T-helper 1 cell (primary cell): ENCODE results near the gene ST6GALNAC3.

ENCODE experiments used
- DNase-seq, 5 donors: peaks; one replicate each; pipeline ENCODE4 v3.0.0-alpha.2; 2012 to 2020

ST6GALNAC3 gene

DNA sequence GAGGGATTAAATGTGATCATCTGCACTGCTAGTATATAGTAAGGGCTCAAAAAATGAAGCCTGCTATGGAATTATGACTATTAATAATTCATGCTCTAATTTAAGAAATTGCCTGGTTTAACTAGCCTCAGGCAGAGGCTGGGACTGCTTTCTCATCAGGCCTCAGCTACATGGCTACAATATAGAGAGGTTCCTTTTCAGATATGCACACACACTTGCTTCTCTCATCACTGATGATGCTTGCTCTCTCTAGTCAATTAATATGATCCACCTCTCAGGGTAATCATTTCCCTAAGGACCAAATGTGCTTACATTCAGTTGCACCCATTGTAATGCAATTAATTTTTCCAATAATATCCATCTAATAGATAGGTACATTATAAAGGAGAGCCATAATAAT lies 467.8 kb downstream of the ST6GALNAC3 start:
- DNase-seq = no peak

DNA sequence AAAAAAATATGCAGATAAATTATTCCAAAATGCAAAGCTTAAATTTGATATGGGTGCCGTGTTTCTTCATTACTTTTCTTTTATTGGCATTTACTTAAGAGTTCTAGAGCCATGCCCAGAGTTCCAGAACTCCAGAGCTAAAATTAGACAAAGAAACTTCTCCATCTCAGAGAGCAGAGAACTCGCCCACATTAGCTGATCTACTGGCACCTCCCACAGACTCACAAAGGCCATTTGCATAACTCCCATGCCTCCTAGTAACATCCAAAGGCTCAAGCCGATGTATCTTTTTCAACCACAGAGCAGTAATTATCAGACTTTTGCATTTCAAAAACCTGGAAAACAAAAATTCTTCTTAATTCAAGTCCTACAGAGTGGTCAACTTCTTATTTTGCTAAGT lies 468.9 kb downstream of the ST6GALNAC3 start:
- no peak for DNase-seq

DNA sequence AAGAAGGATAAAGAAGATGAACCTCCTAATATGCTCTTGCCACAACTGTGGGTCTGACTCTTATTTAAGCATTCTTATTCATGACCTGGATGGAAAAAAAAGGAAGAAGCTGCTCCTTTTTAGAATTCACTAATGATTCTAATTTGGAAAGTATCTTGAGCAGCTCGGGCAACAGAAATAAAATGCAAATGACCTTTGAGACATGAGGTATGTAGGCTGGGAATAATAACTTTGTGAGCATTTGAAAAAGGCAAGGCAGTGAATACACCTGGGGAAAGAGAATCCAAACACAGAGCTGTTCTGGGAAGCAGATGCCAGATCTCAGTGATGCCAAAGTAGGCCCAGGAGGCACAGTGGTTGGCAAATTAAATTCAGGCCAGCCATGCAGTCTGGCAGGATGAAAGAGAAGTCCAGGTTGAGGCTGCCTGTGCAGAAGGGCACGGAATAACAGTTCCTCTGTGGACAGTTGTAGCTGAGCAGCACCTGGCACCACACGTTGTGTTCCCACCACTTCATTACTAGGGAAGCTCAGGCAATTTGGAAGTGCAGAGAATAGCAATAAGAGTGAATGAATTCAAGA lies 471.9 kb downstream of the ST6GALNAC3 start:
- DNase-seq = no peak

DNA sequence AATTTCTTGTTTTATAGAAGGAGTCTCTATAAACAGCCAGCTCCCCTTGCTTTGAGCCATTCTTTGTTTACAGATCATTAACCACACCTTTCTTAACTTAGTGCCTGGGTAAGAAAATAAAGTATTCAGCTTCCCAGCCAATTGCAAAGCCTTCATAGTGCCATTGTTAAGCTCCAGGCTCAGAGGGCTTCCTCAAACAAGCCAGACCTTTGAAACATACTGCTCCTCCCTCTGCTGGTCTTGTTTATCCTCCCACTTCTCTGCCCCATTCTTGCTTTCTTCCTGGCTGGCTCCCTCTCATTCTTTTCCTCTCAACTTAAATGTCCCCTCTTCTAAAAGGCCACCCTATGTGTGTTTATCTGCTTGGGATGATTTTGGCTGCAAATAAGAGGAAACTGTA lies 473.4 kb downstream of the ST6GALNAC3 start:
- no peak for DNase-seq

DNA sequence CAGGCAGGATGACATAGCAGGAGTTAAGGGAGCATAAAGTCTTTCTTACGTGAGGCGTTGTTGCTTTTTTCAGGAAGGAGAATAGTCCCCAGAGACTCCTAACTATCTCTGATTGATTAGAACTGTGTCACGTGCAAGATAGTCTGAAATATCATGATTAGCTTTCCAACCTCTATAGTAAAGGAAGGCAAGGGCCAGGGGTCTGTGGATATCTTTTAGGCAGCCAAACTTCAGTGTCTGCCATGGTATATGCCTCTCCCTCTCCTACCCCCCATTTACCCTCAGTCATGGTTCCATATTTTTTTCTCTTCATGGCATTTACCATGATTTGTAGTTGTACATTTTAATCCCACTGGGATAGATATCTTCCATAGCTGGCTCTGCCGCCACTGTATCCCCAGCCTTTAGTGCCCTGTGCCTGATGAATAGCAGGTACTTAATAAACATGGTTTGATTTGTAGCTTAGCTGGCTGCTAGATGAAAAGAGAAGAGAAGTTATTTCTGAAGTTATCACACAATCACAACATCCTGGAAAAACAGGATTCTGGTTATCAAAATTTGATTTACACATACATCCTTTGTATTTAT lies 474.1 kb downstream of the ST6GALNAC3 start:
- DNase-seq = no peak

DNA sequence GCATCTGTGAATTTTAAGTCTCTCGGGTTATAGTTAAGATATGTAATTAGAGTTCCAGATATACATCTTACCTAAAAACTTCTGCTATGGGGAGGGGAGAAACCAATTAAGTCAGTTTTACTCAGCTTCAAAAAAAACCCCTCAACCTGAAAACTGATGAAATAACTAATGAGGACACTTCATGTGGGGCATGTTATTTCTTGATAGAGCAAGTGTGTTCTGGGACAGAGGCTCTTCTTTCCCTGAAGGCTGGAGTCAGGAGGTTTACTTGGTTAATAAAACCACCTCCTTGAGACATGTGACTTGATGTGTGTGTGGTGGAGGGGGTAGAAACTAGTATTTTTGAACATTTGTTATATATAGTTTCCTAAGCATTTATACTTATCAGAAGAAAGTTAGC lies 479.7 kb downstream of the ST6GALNAC3 start:
- DNase-seq = no peak

DNA sequence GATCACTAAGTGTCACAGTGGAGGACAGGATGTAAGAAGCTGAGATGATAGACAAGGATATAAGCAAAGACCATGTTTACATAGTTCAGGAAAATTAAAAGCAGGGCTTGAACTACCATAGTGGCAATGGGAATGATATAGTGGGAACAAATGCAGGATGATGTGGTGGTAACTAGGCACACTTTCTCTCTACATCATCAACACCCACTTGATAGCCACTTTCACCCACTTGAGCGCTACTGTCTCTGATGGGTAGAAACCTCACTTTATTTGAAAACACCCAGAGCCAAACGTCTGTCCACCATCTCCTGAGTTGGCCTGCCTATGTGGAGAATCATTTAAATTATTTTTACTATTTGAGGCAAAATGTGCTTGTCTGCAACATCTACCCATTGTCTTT lies 487.7 kb downstream of the ST6GALNAC3 start:
- DNase-seq = no peak

DNA sequence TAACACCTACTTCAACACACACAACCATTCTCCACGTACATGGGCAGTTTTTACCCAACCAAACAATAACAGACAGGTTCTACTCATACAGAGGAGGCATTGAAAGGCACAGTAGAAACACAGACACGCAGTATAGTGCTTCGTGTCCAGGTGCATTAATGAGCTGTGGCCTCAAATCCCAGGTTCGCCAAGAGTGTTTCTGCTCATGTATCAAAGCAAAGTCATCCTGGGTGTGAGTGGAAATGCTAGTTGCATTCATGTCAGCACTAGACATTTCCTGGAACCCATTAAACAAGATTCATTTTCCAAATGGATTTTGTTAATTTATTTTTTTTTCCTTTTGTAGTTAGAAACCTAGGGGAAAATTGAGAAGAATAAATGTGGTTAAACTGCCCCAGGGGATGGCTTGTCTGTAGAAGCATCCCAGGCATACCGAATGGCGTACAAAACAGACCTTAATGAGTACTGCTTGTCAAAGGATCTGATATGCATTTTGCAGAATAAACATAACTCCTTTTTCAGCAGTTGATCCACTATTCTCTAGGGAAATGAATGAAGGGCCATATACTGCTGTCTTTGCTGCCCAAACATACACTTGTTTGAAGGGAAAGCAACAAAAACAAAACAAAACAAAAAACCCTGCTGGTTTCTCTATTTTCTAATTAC lies 494.2 kb downstream of the ST6GALNAC3 start:
- DNase-seq = no peak

DNA sequence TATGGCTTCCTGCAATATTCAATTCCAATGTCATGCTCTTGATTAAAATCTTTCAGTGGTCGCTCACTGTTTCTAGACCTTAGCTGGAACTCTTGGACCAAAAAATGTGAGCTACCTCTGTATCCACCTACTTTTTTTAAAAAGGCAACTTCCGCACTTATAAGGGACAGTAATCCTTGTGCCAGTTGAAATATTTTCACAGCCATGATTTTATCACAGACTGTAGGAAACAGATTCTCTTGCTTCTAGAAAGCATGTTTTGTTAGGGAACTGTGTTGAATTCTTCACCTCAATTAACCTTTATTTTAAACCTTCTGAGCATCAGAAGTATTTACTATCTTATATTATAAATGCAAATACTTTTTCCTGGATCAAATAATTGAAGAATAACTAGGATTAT lies 496.7 kb downstream of the ST6GALNAC3 start:
- no peak for DNase-seq

DNA sequence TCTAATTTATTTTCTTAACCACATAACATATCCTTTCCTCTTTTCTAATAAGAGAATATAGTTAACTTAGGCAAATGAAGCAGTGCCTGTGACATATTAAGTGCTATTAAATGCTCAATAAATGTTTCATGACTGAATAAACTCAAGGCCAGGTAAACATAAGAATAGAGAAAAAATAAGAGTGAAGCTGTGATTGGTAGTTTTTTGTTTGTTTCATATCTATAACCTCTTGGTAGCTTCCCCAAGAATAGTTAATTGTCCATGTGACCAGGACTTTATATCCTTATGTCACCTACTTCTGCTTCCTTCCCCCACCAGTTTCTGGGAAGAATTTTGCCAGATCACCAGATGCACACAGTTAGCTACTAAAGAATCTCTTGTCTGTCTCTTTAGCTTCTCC lies 497.7 kb downstream of the ST6GALNAC3 start:
- no peak for DNase-seq

DNA sequence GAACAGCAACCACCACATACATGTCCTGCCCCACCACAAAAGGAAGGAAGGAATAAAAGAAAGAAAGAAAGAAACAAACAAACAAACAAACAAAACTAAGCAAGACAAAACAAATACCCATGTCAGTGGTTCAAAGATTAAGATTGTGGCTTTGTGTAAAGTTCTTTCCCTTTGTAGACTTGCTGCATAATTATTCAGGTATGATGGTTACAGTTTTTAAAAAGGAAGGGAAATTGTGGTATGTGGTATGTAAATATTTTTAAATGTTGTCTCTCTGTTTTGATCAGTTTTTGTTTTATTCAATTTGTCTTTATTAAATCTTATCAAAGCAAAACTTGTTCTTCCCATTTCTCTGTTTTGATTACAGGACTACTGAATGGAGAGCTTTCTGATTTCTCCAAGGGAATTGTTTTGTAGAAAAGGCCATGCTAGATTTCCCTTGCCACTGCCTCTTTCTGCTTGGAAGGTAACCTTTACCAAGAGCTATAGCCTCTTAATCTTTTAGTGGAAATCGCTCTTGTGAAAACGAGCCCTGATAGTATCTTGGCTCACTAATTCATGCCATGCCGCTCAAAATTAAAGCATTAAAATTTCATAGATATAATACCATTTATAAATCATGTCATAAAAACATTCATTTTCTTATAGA lies 502.5 kb downstream of the ST6GALNAC3 start:
- no peak for DNase-seq

DNA sequence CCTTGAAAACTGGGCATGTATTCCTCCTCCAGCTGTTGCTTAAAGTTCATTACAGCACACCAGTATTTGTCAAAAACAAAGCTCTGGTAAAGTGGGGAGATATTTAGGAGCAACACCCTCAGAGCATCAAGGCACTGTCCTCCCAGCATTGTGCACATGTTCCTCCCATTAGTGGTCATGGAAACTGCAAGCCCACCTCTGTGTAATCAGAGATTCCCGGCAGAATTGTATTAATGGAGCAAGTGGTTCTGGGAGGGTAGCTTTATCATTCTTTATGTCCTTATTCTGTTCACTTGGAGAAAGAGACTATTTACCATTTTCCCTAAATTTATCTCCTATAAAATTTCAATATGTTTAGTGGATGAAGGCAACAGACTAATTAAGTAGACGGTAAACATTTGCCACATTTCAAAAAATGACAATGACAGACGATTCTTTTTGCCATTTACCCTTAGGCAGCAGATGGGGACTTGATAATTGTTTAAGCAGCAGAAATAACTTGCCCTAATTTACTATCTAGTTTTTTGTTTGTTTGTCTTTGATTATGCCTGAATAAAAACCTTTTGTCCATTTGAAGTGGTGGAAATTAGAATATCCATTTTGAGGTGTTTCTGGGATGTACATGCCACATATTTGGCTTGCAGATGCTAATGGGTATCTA lies 503.1 kb downstream of the ST6GALNAC3 start:
- DNase-seq = no peak

DNA sequence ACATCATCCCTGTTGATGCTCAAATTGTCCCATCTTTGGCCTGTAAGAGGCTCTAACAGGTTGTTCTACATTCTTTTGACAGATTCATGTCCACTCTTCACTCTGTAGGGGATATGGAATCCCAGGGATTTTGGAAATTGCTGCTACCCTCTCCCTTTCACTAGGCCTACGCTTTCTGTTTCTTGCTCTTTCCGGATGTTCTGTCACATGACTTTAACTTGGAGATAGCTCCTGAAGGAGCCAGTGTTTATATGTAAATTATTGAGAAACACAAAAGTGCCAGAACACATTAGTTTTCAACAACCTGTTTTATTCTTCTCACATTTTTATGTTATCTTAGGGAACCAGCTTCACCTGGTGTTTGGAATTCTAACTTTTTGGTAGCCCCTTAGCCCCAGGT lies 505.7 kb downstream of the ST6GALNAC3 start:
- DNase-seq = no peak

DNA sequence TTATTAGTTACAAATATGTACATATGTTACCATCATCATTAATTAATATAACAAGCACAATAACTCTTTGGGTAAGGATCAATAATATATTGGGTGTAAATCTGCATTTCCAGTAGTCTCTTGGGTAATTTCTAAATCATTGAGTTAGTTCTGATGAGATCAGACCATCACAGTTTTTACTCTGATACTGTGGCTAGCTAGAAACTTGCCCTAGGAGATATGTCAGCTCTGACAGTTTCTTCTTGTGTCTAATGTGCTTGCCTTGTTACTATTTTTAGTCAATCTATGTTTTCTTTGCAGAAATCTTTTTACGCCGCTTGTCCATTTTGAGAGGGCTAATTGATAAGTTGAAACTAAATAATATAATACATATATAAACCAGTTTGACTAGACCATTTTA lies 507.2 kb downstream of the ST6GALNAC3 start:
- no peak for DNase-seq

DNA sequence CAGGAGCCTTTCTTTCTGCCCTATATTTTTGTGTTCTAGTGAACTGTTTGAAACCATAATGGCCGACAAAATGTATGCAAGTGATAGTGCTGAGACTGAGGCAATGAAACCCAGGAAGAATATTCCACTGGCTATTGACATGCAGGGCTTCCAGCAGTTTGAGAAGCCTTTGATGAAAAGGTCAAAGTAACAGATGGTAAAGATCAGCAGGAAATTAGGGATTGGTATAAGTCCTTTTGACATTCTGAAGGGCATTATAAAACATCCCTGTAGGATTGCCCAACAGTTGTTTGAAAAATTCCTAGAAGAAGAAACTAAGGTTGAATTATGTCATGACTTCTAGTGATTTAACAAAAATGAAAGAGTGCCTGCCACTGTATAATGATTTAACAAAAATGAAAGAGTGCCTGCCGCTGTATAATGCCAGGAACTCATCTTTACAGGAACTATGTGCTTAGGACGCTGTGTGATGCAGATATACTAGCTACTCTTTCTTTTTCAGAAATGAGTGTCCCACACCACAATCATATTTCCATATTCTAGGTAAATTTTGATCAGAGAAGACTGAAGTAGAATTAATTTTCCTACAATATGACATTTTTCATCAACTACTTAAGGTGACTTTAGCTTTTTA lies 508.8 kb downstream of the ST6GALNAC3 start:
- peak in 1 of 5 donors; percentile 13 for DNase-seq

DNA sequence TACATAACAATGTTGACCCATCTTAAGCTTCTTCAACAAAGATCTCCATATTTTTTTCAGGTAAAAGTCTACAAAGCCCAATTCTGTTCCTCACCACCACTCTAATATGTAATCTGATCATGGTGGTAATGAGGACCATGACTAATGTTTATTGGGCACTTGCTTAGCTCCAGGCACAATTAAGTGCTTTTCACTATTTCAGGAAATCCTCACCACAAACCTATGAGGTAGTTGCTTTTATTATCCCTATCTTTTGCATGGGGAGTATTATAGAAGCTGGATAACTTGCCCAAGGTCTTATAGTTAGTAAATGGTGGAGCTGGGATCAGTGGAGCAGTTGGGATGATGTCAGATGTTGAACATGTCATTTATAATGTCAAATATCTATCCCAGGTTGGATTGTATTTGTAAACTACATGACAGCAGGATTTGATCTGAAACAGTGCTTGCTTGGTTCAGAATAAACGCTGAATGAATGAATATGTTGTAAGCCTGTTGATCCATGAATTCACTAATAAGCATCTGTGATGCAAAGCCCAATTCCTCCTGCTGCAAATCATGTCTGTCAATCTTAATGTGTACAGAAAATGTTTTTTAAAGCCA lies 509.4 kb downstream of the ST6GALNAC3 start:
- no peak for DNase-seq

DNA sequence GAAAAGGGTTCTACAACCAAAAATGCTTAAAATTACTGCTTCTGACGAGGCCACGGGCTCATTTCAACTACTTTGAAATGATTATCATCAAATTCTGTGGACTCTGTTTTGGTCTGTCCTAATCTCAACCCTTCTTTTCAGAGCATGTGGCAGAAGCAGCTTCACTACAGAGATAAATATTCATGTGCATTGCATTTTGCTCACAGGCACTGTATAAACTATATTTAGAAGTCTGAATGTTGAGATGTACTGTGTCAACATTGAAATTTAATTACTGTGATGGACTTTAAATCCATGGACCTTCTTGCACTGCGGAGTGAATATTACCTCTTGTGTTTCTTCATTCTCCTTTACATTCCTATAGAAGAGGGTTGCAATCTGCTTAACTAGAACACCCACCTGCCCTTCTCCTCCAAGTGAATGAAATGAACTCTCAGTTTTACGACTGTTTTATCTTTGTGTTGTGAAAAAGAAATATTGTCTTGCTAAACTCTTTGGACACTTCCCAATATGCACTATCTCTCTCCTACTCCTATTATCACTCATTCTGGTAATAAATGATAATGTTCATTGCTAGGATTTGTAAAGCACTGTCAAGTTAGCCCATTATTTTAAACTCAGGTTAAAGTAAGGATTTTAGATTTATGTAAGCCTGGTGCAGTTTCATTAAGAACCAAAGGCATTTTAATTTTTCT lies 511.6 kb downstream of the ST6GALNAC3 start:
- no peak for DNase-seq

DNA sequence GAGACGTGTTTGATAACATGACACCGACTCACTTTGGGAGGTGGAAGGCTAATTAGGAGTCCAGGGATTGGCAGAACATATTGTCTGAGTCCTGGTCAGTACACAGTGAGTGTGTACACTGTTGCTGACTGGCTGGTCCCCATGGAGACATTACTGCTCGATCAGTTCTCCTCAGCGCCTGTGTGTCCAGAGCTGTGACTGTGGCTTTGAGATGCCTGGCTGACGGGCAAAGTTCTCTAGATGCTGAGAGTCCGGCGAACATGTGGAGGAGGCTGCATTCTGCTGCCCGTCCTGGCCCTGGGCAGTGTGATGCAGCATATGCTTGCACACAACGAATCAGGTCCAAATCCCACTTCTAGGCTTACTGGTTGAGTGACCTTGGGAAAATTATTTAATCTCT lies 512.7 kb downstream of the ST6GALNAC3 start:
- DNase-seq = no peak

DNA sequence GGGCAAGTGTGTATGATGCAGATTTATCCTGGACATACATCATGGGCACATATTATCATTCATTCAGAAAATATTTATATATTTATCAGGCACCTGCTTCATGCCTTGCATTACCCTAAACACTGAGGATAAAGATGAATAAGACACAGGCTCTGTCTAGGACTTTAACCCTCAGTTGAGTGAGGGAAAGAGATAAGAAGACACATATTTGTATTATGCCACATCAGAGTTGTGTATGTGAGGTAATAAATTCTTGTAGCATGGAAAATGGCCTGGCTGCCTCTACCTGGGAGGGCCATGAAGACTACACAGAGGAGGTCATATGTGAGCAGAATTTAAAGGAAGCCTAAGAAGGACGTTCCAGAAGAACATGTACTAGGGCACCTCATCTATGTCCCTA lies 516.9 kb downstream of the ST6GALNAC3 start:
- no peak for DNase-seq

DNA sequence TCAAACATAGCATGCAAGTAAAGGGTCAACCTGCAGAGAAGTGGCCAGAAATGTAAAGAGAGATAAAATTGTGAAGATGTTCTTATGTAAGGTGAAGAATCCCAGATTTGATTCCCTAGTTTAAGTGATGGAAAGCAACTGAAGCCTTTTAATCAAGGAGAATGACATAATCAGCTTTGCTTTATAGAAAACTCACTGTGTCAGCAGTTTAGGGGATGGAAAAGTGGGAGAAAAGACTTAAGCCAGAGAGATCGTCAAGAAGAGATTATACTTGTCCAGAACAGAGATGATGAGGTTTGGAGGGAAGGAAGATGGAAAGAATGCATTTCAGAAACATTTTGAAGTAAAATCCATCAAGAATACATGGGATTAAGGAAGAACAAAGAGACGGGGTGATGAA lies 517.4 kb downstream of the ST6GALNAC3 start:
- no peak for DNase-seq

DNA sequence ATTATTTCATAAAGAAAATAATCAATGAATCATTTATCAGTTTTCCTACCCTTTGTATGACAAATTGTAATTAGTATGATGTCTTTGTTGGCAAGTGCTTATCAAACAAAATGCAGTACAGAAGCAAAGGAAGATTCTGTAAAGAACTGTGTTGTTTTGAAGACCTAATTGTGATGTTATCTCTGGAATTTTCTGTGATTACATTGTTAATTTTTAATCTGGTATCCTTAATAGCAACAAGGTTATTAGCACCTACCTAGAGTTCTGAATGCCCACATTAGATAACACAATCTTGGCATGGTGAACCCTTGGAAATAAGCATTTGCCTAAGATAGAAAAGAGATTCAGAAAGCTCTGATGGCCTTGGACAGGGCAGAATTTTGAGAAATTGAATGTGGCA lies 518.6 kb downstream of the ST6GALNAC3 start:
- no peak for DNase-seq

DNA sequence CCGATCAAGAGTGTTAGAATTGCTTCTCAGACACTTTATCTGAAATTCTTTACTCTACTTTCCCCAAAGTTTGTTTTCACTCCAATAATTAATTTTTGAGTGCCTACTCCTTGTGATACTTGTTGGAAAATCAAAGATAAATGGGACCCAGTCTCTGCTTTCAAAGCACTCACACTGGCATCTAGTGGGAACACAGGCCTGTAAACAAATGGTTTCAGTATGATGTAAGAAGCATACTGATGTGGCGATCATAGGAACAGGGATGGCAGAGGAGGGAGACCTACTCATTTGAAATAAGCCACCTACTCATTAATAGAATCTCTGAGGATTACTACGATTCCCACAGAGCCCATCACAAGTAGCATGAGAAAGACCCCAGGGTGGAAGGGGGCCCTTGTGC lies 519.1 kb downstream of the ST6GALNAC3 start:
- DNase-seq = no peak
